ENCODE data around the gene ZNF813.

The ZNF813 gene

GRCh38 chr19:53541971-53542370 lies 74.4 kb downstream of the ZNF813 start:
- no peak for TF ChIP-seq EZH2phosphoT487 (IDR thresholded peaks at IDR 0.05; ENCODE audit: borderline replicate concordance)
- no peak for TF ChIP-seq CTCF (conservative IDR thresholded peaks at IDR 0.05; ENCODE audit: low read length)
- Histone ChIP-seq H3F3A (ENCODE audit: low read depth) (no peaks in the 10 kb centered on the region), H3K27me3 (ENCODE audit: insufficient read depth, low read length, poor library complexity, severe bottlenecking) (no peaks in the 10 kb centered on the region), H3K4me1 (ENCODE audit: insufficient read depth, low read length, poor library complexity, severe bottlenecking) (no peaks in the 10 kb centered on the region), H2AFZ (ENCODE audit: low read length) (no peak overlapping the region), H3K4me2 (ENCODE audit: low read depth, low read length, poor library complexity, severe bottlenecking) (no peak overlapping the region), H4K20me1 (ENCODE audit: insufficient read depth, low read length, poor library complexity, severe bottlenecking) (no peaks in the 10 kb centered on the region), H3K4me3 (ENCODE audit: low read length, poor library complexity, severe bottlenecking) (no peak overlapping the region), H3K79me2 (ENCODE audit: insufficient read depth, low read length) (0 out of 2 replicates have a peak, but pooled peaks cover 2% of the 10 kb centered on the region), H3K9me3 (ENCODE audit: insufficient read depth, low read depth, low read length) (no peaks in the 10 kb centered on the region), H3K9me2 (replicated peaks; ENCODE audit: low read depth, low read length) (no peaks in the 10 kb centered on the region), H3K9ac (ENCODE audit: low read depth, low read length, poor library complexity, severe bottlenecking) (no peak overlapping the region), H3K36me3 (ENCODE audit: insufficient read depth, low read length) (no peaks in the 10 kb centered on the region)

GRCh38 chr19:53545271-53546065 lies 77.9 kb downstream of the ZNF813 start:
- Histone ChIP-seq H2AFZ (ENCODE audit: low read length) (no peak overlapping the region), H3K9ac (ENCODE audit: low read depth, low read length, poor library complexity, severe bottlenecking) (no peak overlapping the region), H3K79me2 (ENCODE audit: insufficient read depth, low read length) (no peaks in the 10 kb centered on the region), H3K4me2 (ENCODE audit: low read depth, low read length, poor library complexity, severe bottlenecking) (no peak overlapping the region), H3K27me3 (ENCODE audit: insufficient read depth, low read length, poor library complexity, severe bottlenecking) (no peaks in the 10 kb centered on the region), H3F3A (ENCODE audit: low read depth) (no peaks in the 10 kb centered on the region), H3K9me2 (replicated peaks; ENCODE audit: low read depth, low read length) (no peaks in the 10 kb centered on the region), H3K9me3 (ENCODE audit: insufficient read depth, low read depth, low read length) (no peaks in the 10 kb centered on the region), H3K4me1 (ENCODE audit: insufficient read depth, low read length, poor library complexity, severe bottlenecking) (no peaks in the 10 kb centered on the region), H4K20me1 (ENCODE audit: insufficient read depth, low read length, poor library complexity, severe bottlenecking) (no peaks in the 10 kb centered on the region), H3K4me3 (ENCODE audit: low read length, poor library complexity, severe bottlenecking) (no peak overlapping the region), H3K36me3 (ENCODE audit: insufficient read depth, low read length) (no peaks in the 10 kb centered on the region)
- TF ChIP-seq EZH2phosphoT487 (IDR thresholded peaks at IDR 0.05; ENCODE audit: borderline replicate concordance), result no peak
- no peak for TF ChIP-seq CTCF (conservative IDR thresholded peaks at IDR 0.05; ENCODE audit: low read length)

Measured in Loucy (cell line).